SU-DHL-6 (cell line): ENCODE measurements around the gene MORF4L2.
"Not testable (repeated sequence)": the region's sequence is repeated elsewhere in the genome, so short reads cannot be mapped to it uniquely, and the experiment has no call there.

Experiments used
- H2AFZ ChIP-seq: fragments of 200-600 bp; sonication (generic); 2 replicates; pipeline ENCODE4 v1.6.1; 2014; ENCODE audit warnings: low read depth, mild to moderate bottlenecking, moderate library complexity, mixed read lengths, antibody characterized with exemption, low read length; ENCODE audit not compliant: severe bottlenecking
- H3F3A ChIP-seq: fragments of 200-600 bp; shearing (Covaris generic); 2 replicates; pipeline ENCODE4 v1.6.0; 2016; ENCODE audit warnings: antibody characterized with exemption, mild to moderate bottlenecking; ENCODE audit not compliant: insufficient read depth
- H3K27ac ChIP-seq: fragments of 200-600 bp; sonication (generic); 2 replicates; pipeline ENCODE4 v1.5.1; 2016; ENCODE audit warnings: low read depth, mild to moderate bottlenecking, low read length, moderate library complexity, mixed read lengths
- H3K27me3 ChIP-seq: fragments of 200-600 bp; sonication (generic), shearing (Covaris generic); 2 replicates; pipeline ENCODE4 v1.6.0; 2014; ENCODE audit warnings: mild to moderate bottlenecking, low read length
- H3K36me3 ChIP-seq: fragments of 200-600 bp; sonication (generic); 2 replicates; pipeline ENCODE4 v1.6.1; 2014; ENCODE audit warnings: mild to moderate bottlenecking, low read length, mixed read lengths
- H3K4me2 ChIP-seq: fragments of 300-600, 200-600 bp; shearing (Covaris generic), sonication (generic); 2 replicates; pipeline ENCODE4 v1.6.0; 2014; ENCODE audit warnings: low read length, low read depth, mild to moderate bottlenecking; ENCODE audit not compliant: poor library complexity, severe bottlenecking
- H3K4me3 ChIP-seq: fragments of 200-600 bp; sonication (generic); 2 replicates; pipeline ENCODE4 v1.5.1; 2014; ENCODE audit warnings: antibody characterized with exemption, low read length, mild to moderate bottlenecking, mixed read lengths; ENCODE audit not compliant: insufficient read depth, poor library complexity, severe bottlenecking
- H3K79me2 ChIP-seq: fragments of 200-600 bp; sonication (generic); 2 replicates; pipeline ENCODE4 v1.6.1; 2014; ENCODE audit warnings: mild to moderate bottlenecking, low read length, moderate library complexity; ENCODE audit not compliant: insufficient read depth
- H3K9ac ChIP-seq: fragments of 200-600 bp; sonication (generic); 2 replicates; pipeline ENCODE4 v1.7.0; 2014; ENCODE audit warnings: mild to moderate bottlenecking, low read length
- H3K9me2 ChIP-seq: fragments of 200-600 bp; sonication (generic); replicated peaks from 2 replicates; pipeline ENCODE4 v1.6.1; 2014; ENCODE audit warnings: low read length; ENCODE audit not compliant: insufficient read depth
- H3K9me3 ChIP-seq: fragments of 200-600 bp; sonication (generic); 2 replicates; pipeline ENCODE4 v1.6.1; 2014; ENCODE audit warnings: low read length, mixed read lengths; ENCODE audit not compliant: insufficient read depth
- H4K20me1 ChIP-seq: fragments of 200-600 bp; sonication (generic); 2 replicates; pipeline ENCODE4 v1.6.1; 2014; ENCODE audit warnings: low read depth, mild to moderate bottlenecking, antibody characterized with exemption, low read length, moderate library complexity, mixed read lengths
- CTCF ChIP-seq: fragments of 200-600 bp; sonication (generic); IDR thresholded peaks from one replicate; pipeline ENCODE4 v1.5.1; 2017; ENCODE audit warnings: antibody characterized with exemption, mild to moderate bottlenecking, low read length, moderate library complexity; ENCODE audit not compliant: insufficient read depth, poor library complexity, severe bottlenecking
- EZH2phosphoT487 ChIP-seq: fragments of 200-600 bp; sonication (generic), shearing (Covaris generic); conservative IDR thresholded peaks from 2 replicates; pipeline ENCODE4 v1.6.1; 2018; ENCODE audit warnings: mild to moderate bottlenecking, antibody characterized with exemption, low read length, moderate library complexity, mixed read lengths

Gene MORF4L2

GRCh38 chrX:103669745-103670144 lies 16.8 kb downstream of the MORF4L2 start:
- Histone ChIP-seq H3K9ac (no peak overlapping the region), H3K4me3 (no peak overlapping the region), H3K27ac (no peak overlapping the region), H3K9me3 (no peaks in the 10 kb centered on the region), H3K79me2 (no peaks in the 10 kb centered on the region), H3K36me3 (no peaks in the 10 kb centered on the region), H3F3A (no peaks in the 10 kb centered on the region; the same call in 1 of the 2 replicates), H2AFZ (no peak overlapping the region), H3K27me3 (no peaks in the 10 kb centered on the region), H4K20me1 (no peaks in the 10 kb centered on the region), H3K4me2 (no peak overlapping the region), H3K9me2 (no peaks in the 10 kb centered on the region)
- TF ChIP-seq CTCF (no peak), EZH2phosphoT487 (no peak)

- no peak overlapping the region for H2AFZ ChIP-seq
Observed at GRCh38 chrX:103666202-103667107, 20.0 kb downstream of the MORF4L2 start.

GRCh38 chrX:103663981-103664762 lies 22.3 kb downstream of the MORF4L2 start:
- Histone ChIP-seq H3K4me3 (no peak overlapping the region), H3K4me2 (no peak overlapping the region)

More at GRCh38 chrX:103666202-103667107, 20.0 kb downstream of the MORF4L2 start:
- H3K36me3 ChIP-seq: no peaks in the 10 kb centered on the region
- no peak for TF ChIP-seq EZH2phosphoT487
- TF ChIP-seq CTCF: no peak
- H3K27me3 ChIP-seq: no peaks in the 10 kb centered on the region
- no peaks in the 10 kb centered on the region for H4K20me1 ChIP-seq
- H3K4me2 ChIP-seq: no peak overlapping the region
- H3K9me2 ChIP-seq: no peaks in the 10 kb centered on the region
- no peak overlapping the region for H3K27ac ChIP-seq
- no peaks in the 10 kb centered on the region for H3K79me2 ChIP-seq
- H3K4me3 ChIP-seq: no peak overlapping the region
- no peak overlapping the region for H3K9ac ChIP-seq
- no peaks in the 10 kb centered on the region for H3F3A ChIP-seq
- no peaks in the 10 kb centered on the region for H3K9me3 ChIP-seq

GRCh38 chrX:103659460-103659859 lies 27.0 kb downstream of the MORF4L2 start:
- not testable (repeated sequence) for H3K9me2 ChIP-seq, H3K79me2 ChIP-seq, H3K36me3 ChIP-seq, H3K4me3 ChIP-seq, H3K27me3 ChIP-seq, H2AFZ ChIP-seq, H3K9me3 ChIP-seq, H3K4me2 ChIP-seq, H3F3A ChIP-seq, H3K9ac ChIP-seq, H3K27ac ChIP-seq, H4K20me1 ChIP-seq

More at GRCh38 chrX:103663981-103664762, 22.3 kb downstream of the MORF4L2 start:
- Histone ChIP-seq H3K36me3 (no peaks in the 10 kb centered on the region), H4K20me1 (no peaks in the 10 kb centered on the region), H3K9me2 (no peaks in the 10 kb centered on the region), H3K79me2 (no peaks in the 10 kb centered on the region), H3K27me3 (no peaks in the 10 kb centered on the region), H3K9ac (no peak overlapping the region), H2AFZ (no peak overlapping the region), H3K9me3 (no peaks in the 10 kb centered on the region), H3K27ac (no peak overlapping the region), H3F3A (no peaks in the 10 kb centered on the region)
- TF ChIP-seq CTCF (no peak), EZH2phosphoT487 (no peak)
